GM23248 (cell line): ENCODE measurements around the gene CROCC. TPM values are rescaled to one million over a fixed set of nuclear protein-coding genes. Genes with fewer than 3 reads are reported as not detected.

Experiments used
- DNase-seq: peaks from one replicate; pipeline ENCODE4 v3.0.0-alpha.2; 2015
- H2AFZ ChIP-seq: fragments of 200-600 bp; sonication (generic); 2 replicates; pipeline ENCODE4 v1.6.1; 2016; ENCODE audit warnings: antibody characterized with exemption
- H3F3A ChIP-seq: fragments of 200-600 bp; sonication (generic); 2 replicates; pipeline ENCODE4 v1.6.1; 2016; ENCODE audit warnings: mild to moderate bottlenecking, antibody characterized with exemption, mixed run types; ENCODE audit not compliant: insufficient read depth
- H3K27ac ChIP-seq: fragments of 200-600 bp; sonication (generic); 2 replicates; pipeline ENCODE4 v1.5.1; 2016; ENCODE audit warnings: mild to moderate bottlenecking
- H3K27me3 ChIP-seq: fragments of 200-600 bp; sonication (generic); replicated peaks from 2 replicates; pipeline ENCODE4 v1.6.1; 2016; ENCODE audit warnings: mild to moderate bottlenecking; ENCODE audit not compliant: insufficient read depth
- H3K36me3 ChIP-seq: fragments of 200-600 bp; sonication (generic); 2 replicates; pipeline ENCODE4 v1.6.1; 2016; ENCODE audit warnings: low read depth, mild to moderate bottlenecking
- H3K4me1 ChIP-seq: fragments of 200-600 bp; sonication (generic); 2 replicates; pipeline ENCODE4 v1.6.1; 2016; ENCODE audit warnings: mild to moderate bottlenecking; ENCODE audit not compliant: insufficient read depth
- H3K4me2 ChIP-seq: fragments of 200-600 bp; sonication (generic); one replicate; pipeline ENCODE4 v1.6.1; 2016; ENCODE audit warnings: mild to moderate bottlenecking; ENCODE audit not compliant: unreplicated experiment
- H3K4me3 ChIP-seq: fragments of 200-600 bp; sonication (generic); 2 replicates; pipeline ENCODE4 v1.5.1; 2016; ENCODE audit warnings: mild to moderate bottlenecking
- H3K79me2 ChIP-seq: fragments of 200-600 bp; sonication (generic); 2 replicates; pipeline ENCODE4 v1.6.1; 2016; ENCODE audit warnings: mild to moderate bottlenecking; ENCODE audit not compliant: insufficient read depth
- H3K9ac ChIP-seq: fragments of 200-600 bp; sonication (generic); 2 replicates; pipeline ENCODE4 v1.6.1; 2016; ENCODE audit warnings: mild to moderate bottlenecking
- H3K9me2 ChIP-seq: fragments of 200-600 bp; sonication (generic); 2 replicates; pipeline ENCODE4 v1.6.1; 2016; ENCODE audit warnings: mixed run types, mild to moderate bottlenecking, moderate library complexity; ENCODE audit not compliant: insufficient read depth
- H3K9me3 ChIP-seq: fragments of 200-600 bp; sonication (generic); one replicate; pipeline ENCODE4 v1.6.1; 2017; ENCODE audit warnings: low read depth
- H4K20me1 ChIP-seq: fragments of 200-600 bp; sonication (generic); 2 replicates; pipeline ENCODE4 v1.6.0; 2016; ENCODE audit not compliant: insufficient read depth
- EZH2 ChIP-seq: fragments of 200-600 bp; sonication (generic); IDR thresholded peaks from 2 replicates; pipeline ENCODE4 v1.6.1; 2018; ENCODE audit warnings: antibody characterized with exemption, mild to moderate bottlenecking; ENCODE audit not compliant: insufficient read depth, poor library complexity, severe bottlenecking
- EZH2phosphoT487 ChIP-seq: fragments of 200-600 bp; sonication (generic); IDR thresholded peaks from 2 replicates; pipeline ENCODE4 v1.6.1; 2018; ENCODE audit warnings: antibody characterized with exemption, moderate library complexity, mild to moderate bottlenecking, low read depth; ENCODE audit not compliant: insufficient read depth
- WGBS, 2 experiments: methylation state at CpG; one replicate each; pipeline ENCODE4 v1.1.6; 2015 to 2017; ENCODE audit warnings: low lambda C conversion rate in 2 of 2, low coverage in 1 of 2; ENCODE audit errors: missing lambda C conversion rate in 2 of 2; 5-methylcytosine and 5-hydroxymethylcytosine counted together
- in situ Hi-C: fragments of 300-500 bp; cut with MboI; formaldehyde crosslinking; loops from 2 replicates; pipeline ENCODE4 v1.15.0; 2020
- polyA plus RNA-seq: library from polyadenylated mRNA; unstranded; fragments of >200 nt; fragmentation: Nextera tagmentation; extraction: Ambion mirVana; gene quantifications from 2 replicates; pipeline ENCODE4 v1.2.1, GENCODE V29; 2016
- total RNA-seq: library from RNA; depleted of rRNA; stranded (reverse); fragments of >200 nt; shearing (Covaris generic); gene quantifications from 2 replicates; pipeline ENCODE4 v1.2.3, GENCODE V29; 2014

CROCC gene
- total and polyA plus RNA-seq, 2 experiments from 2014 or later = 5.2 to 17.6 TPM

GRCh38 chr1:16980473-16981268 lies 58.9 kb downstream of the CROCC start, which contains the start of gene MFAP2:
Gene MFAP2, minus strand, starts transcription at chr1:16980620. Its CDS starts 2,347 bp downstream, at chr1:16978273.
- no peak within 1 kb of the TSS; the same call in 1 of the 2 replicates for H2AFZ ChIP-seq
- 1 to 7% methylated on average over 13 to 46 of the region's 53 CpGs for WGBS, 2 experiments

GRCh38 chr1:16981269-16981849 lies 59.6 kb downstream of the CROCC start:
- Histone ChIP-seq H3F3A (peaks cover 32% of the 10 kb centered on the region), H3K4me2 (peak overlapping the region; percentile 93), H3K27me3 (no peaks in the 10 kb centered on the region), H3K79me2 (peaks cover 34% of the 10 kb centered on the region), H3K9ac (peak overlapping the region; percentile 95), H3K36me3 (no peaks in the 10 kb centered on the region; the same call in 1 of the 2 replicates), H3K4me1 (peaks cover 33% of the 10 kb centered on the region), H4K20me1 (no peaks in the 10 kb centered on the region), H3K4me3 (peak overlapping the region; percentile 88), H3K9me2 (no peaks in the 10 kb centered on the region), H2AFZ (no peak overlapping the region), H3K9me3 (no peaks in the 10 kb centered on the region), H3K27ac (peak overlapping the region; percentile 98)
- peak; percentile 99 for DNase-seq
- WGBS, 2 experiments = 4 to 8% methylated on average over 10 of the region's 10 CpGs
- in situ Hi-C loops = no loop called here
- TF ChIP-seq EZH2 = no peak
- no peak for TF ChIP-seq EZH2phosphoT487

More at GRCh38 chr1:16980473-16981268, 58.9 kb downstream of the CROCC start, which contains the start of gene MFAP2:
- H3K4me2 ChIP-seq = peak within 1 kb of the TSS; percentile 93
- no peaks in the 10 kb centered on the region for H3K27me3 ChIP-seq
- peaks cover 33% of the 10 kb centered on the region for H3K4me1 ChIP-seq
- TF ChIP-seq EZH2phosphoT487 = no peak
- TF ChIP-seq EZH2 = no peak
- peak within 1 kb of the TSS; percentile 88 for H3K4me3 ChIP-seq
- no peaks in the 10 kb centered on the region for H3K36me3 ChIP-seq
- in situ Hi-C loops = no loop called here
- no peaks in the 10 kb centered on the region for H3K9me3 ChIP-seq
- H3K79me2 ChIP-seq = peaks cover 41% of the 10 kb centered on the region
- peaks cover 31% of the 10 kb centered on the region for H3F3A ChIP-seq
- H3K27ac ChIP-seq = peak within 1 kb of the TSS; percentile 98
- no peaks in the 10 kb centered on the region for H4K20me1 ChIP-seq
- peak; percentile 80 for DNase-seq
- no peaks in the 10 kb centered on the region for H3K9me2 ChIP-seq
- peak within 1 kb of the TSS; percentile 95 for H3K9ac ChIP-seq

GRCh38 chr1:16982902-16983301 lies 61.2 kb downstream of the CROCC start:
- TF ChIP-seq EZH2 (no peak), EZH2phosphoT487 (no peak)
- Histone ChIP-seq H2AFZ (no peak overlapping the region), H3F3A (peaks cover 32% of the 10 kb centered on the region), H3K79me2 (peaks cover 19% of the 10 kb centered on the region), H3K27me3 (no peaks in the 10 kb centered on the region), H3K4me2 (no peak overlapping the region), H3K9me2 (no peaks in the 10 kb centered on the region), H3K9ac (no peak overlapping the region), H3K27ac (no peak overlapping the region), H3K9me3 (no peaks in the 10 kb centered on the region), H4K20me1 (no peaks in the 10 kb centered on the region), H3K4me1 (peaks cover 33% of the 10 kb centered on the region), H3K4me3 (no peak overlapping the region), H3K36me3 (no peaks in the 10 kb centered on the region; the same call in 1 of the 2 replicates)
- DNase-seq = no peak
- in situ Hi-C loops = no loop called here
- 92 to 95% methylated on average over 11 of the region's 11 CpGs for WGBS, 2 experiments

- no peak overlapping the region for H2AFZ ChIP-seq
- no peaks in the 10 kb centered on the region for H4K20me1 ChIP-seq
- H3F3A ChIP-seq = peaks cover 32% of the 10 kb centered on the region
- H3K4me3 ChIP-seq = no peak overlapping the region
- peaks cover 27% of the 10 kb centered on the region for H3K4me1 ChIP-seq
- H3K36me3 ChIP-seq = no peaks in the 10 kb centered on the region; the same call in 1 of the 2 replicates
- TF ChIP-seq EZH2phosphoT487 (no peak), EZH2 (no peak)
- no peaks in the 10 kb centered on the region for H3K27me3 ChIP-seq
- H3K27ac ChIP-seq = no peak overlapping the region
- no peak overlapping the region for H3K4me2 ChIP-seq
- DNase-seq = no peak
- peaks cover 12% of the 10 kb centered on the region for H3K79me2 ChIP-seq
- in situ Hi-C loops = no loop called here
- H3K9ac ChIP-seq = no peak overlapping the region
- 92 to 98% methylated on average over 4 of the region's 4 CpGs for WGBS, 2 experiments
- no peaks in the 10 kb centered on the region for H3K9me2 ChIP-seq
- H3K9me3 ChIP-seq = no peaks in the 10 kb centered on the region
These were observed 61.9 kb downstream of the CROCC start for GRCh38 chr1:16983649-16984048.
